WTC11 (cell line): ENCODE measurements around the gene UVRAG. TPM values are rescaled to one million over a fixed set of nuclear protein-coding genes. Genes with fewer than 3 reads are reported as not detected.

Experiments
- ATAC-seq: fragments of 200-7000 bp; cut with Tn5 transposase; 2 replicates; pipeline ENCODE4 v1.10.0; 2021; ENCODE audit warnings: mild to moderate bottlenecking, moderate library complexity
- CTCF ChIA-PET: fragments of 300-600 bp; sonication (Branson Sonifier 250); formaldehyde crosslinking; loops from one replicate; lab custom pipeline; 2021; ENCODE audit warnings: antibody characterized with exemption; lab: Charles Lee
- POLR2A ChIA-PET: fragments of 350-600 bp; sonication (Branson Sonifier 250); formaldehyde crosslinking; loops from one replicate; lab custom pipeline; 2021; ENCODE audit warnings: antibody characterized with exemption; lab: Charles Lee
- DNase-seq: peaks from one replicate; pipeline ENCODE4 v3.0.0; 2021; ENCODE audit warnings: low spot score
- H3K27ac Mint-ChIP-seq: 2 replicates; pipeline ENCODE4 v1.8.0; 2021; ENCODE audit warnings: mixed read lengths
- H3K27me3 Mint-ChIP-seq: 2 replicates; pipeline ENCODE4 v1.8.0; 2021; ENCODE audit warnings: low read depth, mild to moderate bottlenecking, moderate library complexity, mixed read lengths
- H3K36me3 Mint-ChIP-seq: 2 replicates; pipeline ENCODE4 v1.8.0; 2021; ENCODE audit warnings: mixed read lengths
- H3K4me1 Mint-ChIP-seq: 2 replicates; pipeline ENCODE4 v1.8.0; 2022; ENCODE audit warnings: mixed read lengths
- H3K4me3 Mint-ChIP-seq: 2 replicates; pipeline ENCODE4 v1.8.0; 2021; ENCODE audit warnings: mild to moderate bottlenecking, moderate library complexity, mixed read lengths
- H3K9me3 Mint-ChIP-seq: 2 replicates; pipeline ENCODE4 v1.8.0; 2021; ENCODE audit warnings: mixed read lengths
- AFF4 ChIP-seq: sonication (generic); formaldehyde crosslinking; IDR thresholded peaks from 2 replicates; pipeline ENCODE4 v1.8.1; 2023; ENCODE audit warnings: mild to moderate bottlenecking, missing genetic modification reagents, borderline replicate concordance
- AR ChIP-seq: fragments of 250-450 bp; sonication (Bioruptor Pico); IDR thresholded peaks from 2 replicates; pipeline ENCODE4 v1.9.0; 2021; ENCODE audit warnings: mild to moderate bottlenecking
- ATF1 ChIP-seq: sonication (generic); formaldehyde crosslinking; IDR thresholded peaks from 2 replicates; pipeline ENCODE4 v1.8.1; 2023; ENCODE audit warnings: mild to moderate bottlenecking, moderate library complexity, missing genetic modification reagents
- CREM ChIP-seq: sonication (generic); formaldehyde crosslinking; IDR thresholded peaks from 2 replicates; pipeline ENCODE4 v1.8.1; 2022; ENCODE audit warnings: mild to moderate bottlenecking, missing genetic modification reagents, moderate library complexity
- CTCF ChIP-seq: fragments of 200-600 bp; IDR thresholded peaks from 2 replicates; pipeline ENCODE4 v1.8.0; 2022; ENCODE audit warnings: antibody characterized with exemption
- E2F1 ChIP-seq: sonication (generic); formaldehyde crosslinking; IDR thresholded peaks from 2 replicates; pipeline ENCODE4 v1.8.0; 2022; ENCODE audit warnings: mild to moderate bottlenecking, missing genetic modification reagents
- FOXJ3 ChIP-seq: sonication (generic); formaldehyde crosslinking; IDR thresholded peaks from 2 replicates; pipeline ENCODE4 v1.9.0; 2021; ENCODE audit warnings: missing genetic modification reagents, mild to moderate bottlenecking, borderline replicate concordance
- FOXP4 ChIP-seq: sonication (generic); formaldehyde crosslinking; IDR thresholded peaks from 2 replicates; pipeline ENCODE4 v1.8.0; 2022; ENCODE audit warnings: mild to moderate bottlenecking, missing genetic modification reagents
- MAX ChIP-seq: sonication (generic); formaldehyde crosslinking; IDR thresholded peaks from 2 replicates; pipeline ENCODE4 v1.8.0; 2022; ENCODE audit warnings: mild to moderate bottlenecking, missing genetic modification reagents
- NFYB ChIP-seq: sonication (generic); formaldehyde crosslinking; conservative IDR thresholded peaks from 2 replicates; pipeline ENCODE4 v1.8.0; 2022; ENCODE audit warnings: low read depth, missing genetic modification reagents
- NR2C2 ChIP-seq: sonication (generic); formaldehyde crosslinking; IDR thresholded peaks from 2 replicates; pipeline ENCODE4 v1.8.0; 2022; ENCODE audit warnings: mild to moderate bottlenecking, missing genetic modification reagents
- RELA ChIP-seq: sonication (generic); formaldehyde crosslinking; IDR thresholded peaks from 2 replicates; pipeline ENCODE4 v1.8.1; 2022; ENCODE audit warnings: missing genetic modification reagents, mild to moderate bottlenecking, borderline replicate concordance
- SMAD4 ChIP-seq: sonication (generic); formaldehyde crosslinking; IDR thresholded peaks from 2 replicates; pipeline ENCODE4 v1.8.0; 2022; ENCODE audit warnings: mild to moderate bottlenecking, missing genetic modification reagents
- TP53 ChIP-seq: sonication (generic); formaldehyde crosslinking; IDR thresholded peaks from 2 replicates; pipeline ENCODE4 v1.8.1; 2023; ENCODE audit warnings: mild to moderate bottlenecking, missing genetic modification reagents
- ZNF532 ChIP-seq: fragments of 250-450 bp; sonication (Bioruptor Pico); IDR thresholded peaks from 2 replicates; pipeline ENCODE4 v1.9.0; 2021; ENCODE audit warnings: mild to moderate bottlenecking, borderline replicate concordance
- ZSCAN18 ChIP-seq: fragments of 250-450 bp; sonication (Bioruptor Pico); IDR thresholded peaks from 2 replicates; pipeline ENCODE4 v2.1.2; 2022; ENCODE audit warnings: mild to moderate bottlenecking, moderate library complexity
- total RNA-seq: library from RNA; stranded (reverse); gene quantifications from 3 replicates; pipeline ENCODE4 v1.2.3, GENCODE V29; 2021

UVRAG gene
- total RNA-seq, 1 experiment from 2014 or later = 14.5 TPM

GRCh38 chr11:75810637-75811390 is 4.2 kb upstream of the UVRAG start:
- Mint-ChIP-seq H3K9me3 (no peaks in the 10 kb centered on the region), H3K4me1 (peaks cover 19% of the 10 kb centered on the region), H3K27ac (no peak overlapping the region), H3K27me3 (peaks cover 3% of the 10 kb centered on the region), H3K36me3 (no peaks in the 10 kb centered on the region), H3K4me3 (no peak overlapping the region)
- POLR2A ChIA-PET = no interaction called here
- no peak for ATAC-seq
- DNase-seq = no peak
- CTCF ChIA-PET = interaction anchor here (3.6 kb wide), 1 partner anchor 8 kb away, joined by 16 read pairs; no protein-coding TSS in a partner anchor
- TF ChIP-seq FOXJ3 (no peak), AFF4 (no peak), FOXP4 (no peak), E2F1 (CRISPR knock-in tag) (no peak), AR (no peak), ZNF532 (CRISPR knock-in tag) (no peak), TP53 (CRISPR knock-in tag) (no peak), NR2C2 (no peak), SMAD4 (CRISPR knock-in tag) (no peak), MAX (CRISPR knock-in tag) (no peak), NFYB (no peak), CTCF (no peak), RELA (CRISPR knock-in tag) (no peak), ATF1 (CRISPR knock-in tag) (no peak), ZSCAN18 (no peak), CREM (CRISPR knock-in tag) (no peak)
